Parietal lobe (tissue), 2 donors: ENCODE results near the gene DRICH1. TPM values are rescaled to one million over a fixed set of nuclear protein-coding genes. Genes with fewer than 3 reads are reported as not detected.

Experiments used
- small RNA-seq: library from RNA; depleted of rRNA; stranded (forward); fragments of <200 nt; gene quantifications from one replicate; pipeline ENCODE3, GENCODE V24; 2014; ENCODE audit warnings: low replicate concordance
- total RNA-seq: library from RNA; depleted of rRNA; stranded (reverse); fragments of >200 nt; gene quantifications from one replicate; pipeline ENCODE4 v1.2.3, GENCODE V29; 2014

DRICH1 gene, protein sequence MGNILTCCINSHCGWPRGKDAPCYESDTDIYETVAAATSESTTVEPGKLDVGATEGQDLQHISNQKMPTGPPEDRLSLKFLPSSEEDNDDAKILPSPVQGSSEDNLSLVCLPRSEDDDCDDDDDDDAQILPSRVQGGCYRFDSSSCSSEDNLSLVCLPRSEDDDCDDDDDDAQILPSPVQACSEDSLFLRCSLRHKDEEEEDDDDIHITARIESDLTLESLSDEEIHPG
- total RNA-seq = 1.6 TPM

DNA sequence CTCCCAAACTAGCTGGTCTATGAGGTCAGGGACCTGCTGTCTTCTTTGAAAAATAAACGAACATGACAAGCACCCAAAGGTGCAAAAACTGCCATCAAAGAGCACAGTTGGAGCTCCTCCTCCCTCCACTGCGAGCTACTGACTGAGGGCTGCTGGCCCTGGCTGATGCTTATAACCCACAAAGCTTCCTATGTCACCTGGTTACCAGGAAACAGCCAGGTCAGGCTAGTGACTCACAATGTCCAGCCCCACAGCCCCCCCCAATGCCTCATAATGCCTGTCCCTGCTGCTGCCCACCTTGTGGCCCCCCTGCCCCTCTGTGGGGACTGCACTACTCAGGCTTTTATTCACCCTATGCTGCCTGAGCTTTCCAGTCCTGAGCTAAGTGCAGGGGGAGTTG lies at the start of gene DRICH1:
Gene DRICH1, minus strand, starts transcription at position 144 of the 400 bp plus-strand sequence. CDS start 298 bp downstream, outside the sequence.

DNA sequence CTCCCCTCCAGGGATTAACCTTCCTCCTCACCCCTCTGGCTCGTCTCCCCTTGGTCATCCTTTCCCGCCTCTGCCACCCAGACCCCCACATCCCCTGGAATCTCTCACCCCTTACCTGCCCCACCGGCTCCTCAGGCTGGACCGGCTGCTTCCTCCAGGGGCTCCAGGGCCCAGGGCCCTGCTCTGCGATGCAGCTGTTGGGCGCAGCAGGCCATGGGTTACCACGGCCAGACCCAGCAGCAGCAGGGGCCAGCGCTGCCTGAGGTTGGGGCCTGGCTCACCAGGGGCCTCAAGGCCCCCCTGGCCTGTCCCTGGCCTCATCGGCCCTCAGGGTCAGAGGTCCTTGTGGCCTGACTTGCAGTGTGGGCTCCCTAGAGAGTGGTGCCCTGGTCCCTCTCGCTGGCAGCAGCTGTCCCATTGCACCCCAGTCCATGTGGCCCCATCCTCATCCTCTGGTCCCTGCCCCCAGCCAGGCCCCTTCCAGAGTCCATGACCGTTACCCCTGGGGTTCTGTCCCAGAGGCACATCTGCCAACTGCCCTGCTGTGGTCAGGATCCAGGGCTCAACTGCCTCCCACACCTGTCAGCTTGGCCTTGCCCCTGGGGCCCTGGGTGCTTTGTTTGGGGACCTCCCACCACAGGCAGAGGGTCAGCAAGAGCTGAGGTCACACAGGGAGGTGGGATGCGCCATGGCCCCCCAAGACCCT lies 52.1 kb downstream of the DRICH1 start, which contains the start of gene IGLL1:
Gene IGLL1, minus strand, starts transcription at position 421 of the 706 bp plus-strand sequence. Its CDS starts 100 bp downstream, at position 321.

Small RNA genes lying within 50 kb of the gene (small RNA-seq; reads per million reads assigned to genes)
- gene AP000346.3 = not detected

Other genes starting within 250 kb of the DRICH1 start
- not detected for gene IGLL1, start 52.0 kb downstream of the DRICH1 start, total RNA-seq
- not detected for gene RGL4, start 58.7 kb upstream of the DRICH1 start, total RNA-seq
- gene ZNF70, start 118.8 kb upstream of the DRICH1 start, total RNA-seq = 9.7 TPM
- gene VPREB3, start 122.1 kb upstream of the DRICH1 start, total RNA-seq = not detected
- not detected for gene C22orf15, start 130.7 kb upstream of the DRICH1 start, total RNA-seq
- gene CHCHD10, start 135.7 kb upstream of the DRICH1 start, total RNA-seq = 5.3 TPM
- 23.8 TPM for gene MMP11, start 140.5 kb upstream of the DRICH1 start, total RNA-seq
- gene SMARCB1, start 154.6 kb upstream of the DRICH1 start, total RNA-seq = 56.0 TPM
- 2.2 TPM for gene DERL3, start 206.7 kb upstream of the DRICH1 start, total RNA-seq
- 25.4 TPM for gene SLC2A11, start 225.6 kb upstream of the DRICH1 start, total RNA-seq